ENCODE measurements around the gene GPR141.
"Not testable (repeated sequence)": the region's sequence is repeated elsewhere in the genome, so short reads cannot be mapped to it uniquely, and the experiment has no call there.

Gene GPR141

GRCh38 chr7:37690206-37690605 is 6.6 kb downstream of the GPR141 start:
- DNase-seq, result no peak

GRCh38 chr7:37694208-37695094 is 10.9 kb downstream of the GPR141 start:
- DNase-seq, result no peak

DNA sequence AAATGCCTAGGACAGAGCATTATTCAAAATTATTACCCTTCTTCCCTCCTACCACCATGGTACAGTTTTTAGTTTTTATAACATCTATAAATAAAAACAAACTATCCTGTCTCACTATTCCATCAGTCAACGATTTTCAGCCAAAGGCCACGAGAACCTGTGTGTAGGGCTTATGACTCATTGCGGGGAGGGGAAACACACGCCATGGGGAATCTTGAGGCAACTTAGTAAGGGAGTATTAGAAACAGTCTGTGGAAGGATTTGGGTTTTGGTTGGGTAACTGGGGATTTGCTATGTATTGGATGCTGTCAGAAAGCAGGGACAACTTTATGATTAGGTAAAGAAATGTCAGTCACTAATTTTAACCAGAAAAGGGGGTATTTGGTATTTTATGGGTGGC is 14.7 kb downstream of the GPR141 start:
- DNase-seq, result no peak

DNA sequence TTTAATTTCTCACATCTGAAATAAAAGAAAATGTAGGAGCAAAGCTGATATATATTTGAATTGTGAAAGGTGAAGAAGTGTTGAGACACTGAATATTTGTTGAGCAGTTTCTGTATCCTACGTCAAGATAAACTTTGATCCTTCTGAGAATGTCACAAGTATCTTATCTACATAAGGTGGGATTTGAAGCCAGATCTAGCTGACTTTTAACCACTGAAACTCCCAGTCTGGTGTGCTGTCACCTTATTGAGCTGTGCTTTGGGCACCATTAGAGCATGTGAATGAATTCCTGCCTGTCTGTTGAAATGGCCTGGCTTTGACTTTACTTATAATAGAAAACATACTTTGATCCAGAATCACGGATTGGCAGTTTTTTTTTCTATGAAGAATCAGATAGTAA is 15.2 kb downstream of the GPR141 start:
- no peak for DNase-seq

DNA sequence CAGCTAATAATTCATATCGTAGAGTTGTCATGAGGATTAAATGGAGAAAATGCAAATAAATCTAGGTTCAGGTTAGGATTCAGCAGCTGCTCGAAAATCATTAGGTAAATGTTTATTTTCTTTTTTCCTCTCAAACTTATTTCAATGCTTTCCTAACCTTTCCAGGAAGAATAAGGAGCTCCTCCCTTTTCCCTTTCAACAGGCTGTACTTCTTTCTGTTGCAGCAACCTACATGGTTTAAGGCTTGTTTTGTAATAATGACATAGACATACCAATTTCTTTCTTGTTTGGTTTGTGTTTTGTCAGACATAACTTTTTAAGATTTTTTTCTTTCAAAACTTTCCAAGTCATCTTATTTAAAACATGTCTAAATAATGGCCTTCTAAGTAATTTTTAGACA is 18.2 kb downstream of the GPR141 start:
- no peak for DNase-seq

DNA sequence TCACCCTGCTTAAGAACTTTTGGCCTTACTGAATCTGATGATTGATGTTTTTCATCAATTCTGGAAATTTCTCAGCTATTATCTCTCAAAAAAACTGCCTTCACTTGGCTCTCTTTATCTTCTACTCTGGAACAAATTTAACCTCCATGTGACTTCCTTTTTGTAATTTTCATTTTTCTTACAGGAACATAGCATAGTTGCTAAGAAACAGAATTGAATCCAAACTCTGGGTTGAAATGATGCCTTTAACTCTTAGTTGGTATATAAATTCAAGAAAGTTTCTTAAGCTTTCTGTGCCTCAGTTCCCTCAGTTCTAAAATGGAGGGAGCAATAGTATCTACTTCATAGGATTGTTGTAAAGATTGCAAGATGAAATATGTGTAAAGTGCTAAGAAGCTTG is 19.8 kb downstream of the GPR141 start:
- DNase-seq, result no peak

DNA sequence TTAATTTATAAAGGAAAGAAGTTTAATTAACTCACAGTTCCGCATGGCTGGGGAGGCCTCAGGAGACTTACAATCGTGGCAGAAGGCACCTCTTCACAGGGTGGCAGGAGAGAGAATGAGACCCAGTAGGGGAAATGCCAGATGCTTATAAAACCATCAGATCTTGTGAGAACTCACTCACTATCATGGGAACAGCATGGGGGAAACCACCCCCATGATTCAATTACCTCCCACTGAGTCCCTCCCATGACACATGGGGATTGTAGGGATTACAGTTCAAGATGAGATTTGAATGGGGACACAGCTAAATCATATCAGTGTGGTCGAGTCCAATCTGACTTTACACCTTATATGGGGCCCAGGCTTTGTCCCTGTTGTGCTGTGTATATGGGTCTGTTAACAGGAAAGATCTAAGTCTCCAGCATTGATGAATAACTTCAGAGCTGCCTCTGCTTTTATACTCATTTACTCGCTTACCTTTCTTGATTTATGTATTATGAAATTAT is 20.8 kb downstream of the GPR141 start:
- DNase-seq, result not testable (repeated sequence)

- DNase-seq, result no peak
These were observed 22.4 kb downstream of the GPR141 start for GRCh38 chr7:37705976-37706375.

DNA sequence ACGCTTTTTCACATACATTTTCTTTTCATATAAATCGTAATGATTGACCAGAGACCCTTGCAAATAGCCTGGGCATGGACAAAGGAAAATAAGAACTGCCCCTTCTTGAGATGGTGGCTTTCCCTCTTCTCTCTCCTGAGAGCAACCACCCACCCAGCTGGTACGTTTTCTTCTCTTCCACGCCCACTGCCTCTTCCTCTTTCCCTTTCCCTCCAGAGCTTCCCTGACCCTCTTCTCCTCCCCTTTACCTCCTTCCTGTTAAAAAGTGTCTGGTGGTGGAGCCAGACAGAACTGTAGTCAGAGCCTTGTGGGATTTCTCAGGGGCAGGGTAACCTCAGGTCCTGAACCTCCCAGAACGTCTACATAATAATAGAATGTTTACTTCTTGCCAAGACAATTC is 23.2 kb downstream of the GPR141 start:
- DNase-seq, result no peak

GRCh38 chr7:37707754-37708485 is 24.4 kb downstream of the GPR141 start:
- no peak for DNase-seq

GRCh38 chr7:37709631-37710509 is 26.3 kb downstream of the GPR141 start:
- no peak for DNase-seq

GRCh38 chr7:37713613-37714012 is 30.0 kb downstream of the GPR141 start:
- no peak for DNase-seq

DNA sequence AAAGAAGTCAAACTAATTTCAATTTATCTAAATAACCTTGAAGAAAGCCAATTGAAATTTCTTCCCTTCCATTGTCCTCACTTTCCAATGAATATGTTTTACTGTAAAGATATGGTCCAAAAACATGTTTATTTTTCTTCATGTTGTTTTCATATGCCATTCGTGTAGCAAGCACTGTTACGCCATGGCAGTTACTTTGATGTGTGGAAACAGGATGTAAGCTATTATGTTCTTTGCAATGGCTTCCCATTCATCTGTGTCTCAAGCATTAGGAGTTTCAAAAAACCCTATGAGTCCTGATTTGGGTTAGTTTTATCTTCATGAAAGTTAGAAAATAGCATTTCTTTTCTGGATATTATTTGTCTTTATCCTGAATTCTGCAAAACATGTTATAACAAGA is 31.0 kb downstream of the GPR141 start:
- no peak for DNase-seq

DNA sequence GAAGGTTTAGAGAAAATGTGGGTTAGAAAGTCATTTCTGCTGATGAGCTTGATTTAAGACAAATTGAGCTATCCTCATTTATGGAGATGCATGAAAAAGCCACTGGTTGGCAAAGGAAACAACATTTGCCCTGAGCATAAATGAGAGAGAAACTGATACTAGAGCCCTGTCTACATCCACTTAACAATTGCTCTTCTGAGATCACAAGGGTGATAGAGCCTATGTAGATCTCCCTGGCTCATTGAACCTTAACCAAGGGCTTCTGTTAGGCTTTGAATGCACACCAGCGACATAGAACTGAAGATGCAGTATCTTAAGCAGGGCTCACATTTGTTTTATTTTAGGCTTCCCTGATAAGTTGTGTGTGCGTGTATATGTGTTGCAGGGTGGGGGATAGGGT is 35.0 kb downstream of the GPR141 start:
- DNase-seq, result no peak

DNA sequence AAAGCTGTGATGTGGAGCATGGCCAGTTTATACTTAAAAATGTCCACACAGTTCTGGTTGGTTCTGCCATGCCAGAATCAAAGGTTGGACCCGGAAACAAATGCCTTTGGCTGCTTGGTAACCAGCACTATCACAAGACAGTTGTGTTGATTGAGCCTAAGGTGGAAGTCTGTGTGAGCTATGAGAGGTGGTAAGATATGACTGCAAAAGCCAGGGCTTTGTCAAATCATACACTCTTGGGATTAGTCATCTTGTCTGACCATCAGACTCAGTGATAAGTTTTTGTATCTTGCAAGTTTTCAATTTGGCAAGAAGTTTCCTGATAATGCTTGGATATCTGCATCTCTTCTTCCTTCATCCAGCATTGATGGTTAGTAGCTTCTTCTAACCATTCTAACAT is 35.5 kb downstream of the GPR141 start:
- no peak for DNase-seq

GRCh38 chr7:37724732-37725131 is 41.2 kb downstream of the GPR141 start:
- no peak for DNase-seq

DNA sequence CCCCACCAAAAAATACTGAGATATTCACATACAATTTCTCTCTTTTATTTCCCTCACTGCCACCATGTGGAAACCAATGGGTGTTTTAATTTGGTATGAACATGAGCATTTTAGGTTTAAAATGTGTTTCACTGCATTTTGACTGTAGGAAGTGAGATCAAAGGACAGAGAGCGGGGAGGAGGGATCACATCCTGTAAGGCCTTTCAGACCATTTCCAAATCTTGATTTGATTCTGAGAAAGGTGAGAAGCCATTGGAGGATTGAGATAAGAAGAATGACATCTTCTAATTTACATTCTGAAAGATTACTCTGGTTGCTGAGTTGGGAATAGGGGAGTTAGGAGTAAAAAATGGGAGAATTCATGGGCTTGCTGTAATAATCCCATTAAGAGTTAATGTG is 42.5 kb downstream of the GPR141 start:
- no peak for DNase-seq

GRCh38 chr7:37728747-37729146 is 45.2 kb downstream of the GPR141 start:
- no peak for DNase-seq

GRCh38 chr7:37729181-37729580 is 45.6 kb downstream of the GPR141 start:
- DNase-seq, result no peak

DNA sequence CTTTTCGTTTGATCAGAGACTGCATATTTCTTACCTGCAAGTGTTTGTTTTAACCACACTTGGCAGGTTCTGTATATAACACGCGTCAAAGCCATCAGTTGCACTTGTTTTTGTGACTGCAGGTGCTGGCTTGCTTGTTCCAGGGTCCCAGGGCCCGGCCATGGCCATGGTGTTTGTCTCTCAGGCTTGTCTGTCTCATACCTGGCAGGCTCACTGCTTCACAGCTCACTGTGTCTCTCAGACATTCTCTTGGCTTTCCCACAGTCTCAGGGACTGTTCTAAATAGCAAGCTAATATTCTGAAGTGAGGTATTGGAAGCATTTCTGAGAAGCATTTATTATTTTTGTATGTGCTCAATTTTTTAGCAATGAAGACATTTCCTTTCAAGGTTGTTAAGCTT is 46.9 kb downstream of the GPR141 start:
- no peak for DNase-seq

- DNase-seq, result no peak
These were observed 48.7 kb downstream of the GPR141 start for GRCh38 chr7:37732253-37732652.

DNA sequence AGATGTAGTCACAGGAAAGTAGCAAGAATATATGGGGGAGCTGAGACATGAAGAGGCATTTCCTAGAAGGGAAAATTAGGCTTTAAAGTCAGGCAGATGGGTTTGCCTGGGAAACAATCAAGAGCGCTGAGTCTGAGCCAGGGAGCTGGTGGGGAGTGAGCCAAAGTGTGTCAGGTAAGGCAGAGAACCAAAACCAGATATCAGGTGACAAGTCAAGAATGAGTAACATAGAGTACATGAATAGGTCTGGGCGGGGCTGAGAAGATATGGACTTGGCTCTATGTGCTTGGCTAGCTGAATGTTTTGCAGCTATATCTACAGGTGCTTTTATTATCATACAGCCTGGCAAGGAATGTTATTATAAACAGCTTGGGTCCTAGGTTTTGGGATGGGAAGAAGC is 49.3 kb downstream of the GPR141 start:
- no peak for DNase-seq

- DNase-seq, result no peak
These were observed 51.6 kb downstream of the GPR141 start for GRCh38 chr7:37735196-37735595.

Measured in activated T-cell treated with anti-CD3 and anti-CD28 coated beads, Interleukin-2, amount 50 U/mL, for 1 hour (primary cell).